Ovary (tissue), 9 donors: ENCODE data around the gene CDC6. TPM values are rescaled to one million over a fixed set of nuclear protein-coding genes. Genes with fewer than 3 reads are reported as not detected.

ENCODE experiments used
- DNase-seq, 5 donors: peaks; one replicate each; pipeline ENCODE4 v3.0.0-alpha.2; 2019 to 2020
- H3K27ac ChIP-seq, 2 donors: fragments of 200-600 bp; one replicate each; pipeline versions ENCODE4 v1.5.1 to v1.8.0; 2019 to 2022
- H3K27me3 ChIP-seq: fragments of 200-600 bp; one replicate; pipeline ENCODE4 v1.8.0; 2022
- H3K36me3 ChIP-seq: fragments of 200-600 bp; sonication (generic); one replicate; pipeline ENCODE4 v1.5.1; 2019
- H3K4me1 ChIP-seq: one replicate; pipeline ENCODE4 v1.8.1; 2013; ENCODE audit warnings: mild to moderate bottlenecking, moderate library complexity; ENCODE audit not compliant: insufficient read depth
- H3K4me3 ChIP-seq: fragments of 200-600 bp; sonication (generic); one replicate; pipeline ENCODE4 v1.5.1; 2017
- H3K9me3 ChIP-seq, 2 donors: fragments of 200-600 bp in 1 of 2; sonication (generic) in 1 of 2; one replicate each; pipeline versions ENCODE4 v1.5.1 to v1.8.1; 2013 to 2019; ENCODE audit warnings: mild to moderate bottlenecking in 1 of 2, moderate library complexity in 1 of 2
- CTCF ChIP-seq, 3 donors: fragments of 450-650 bp in 2 of 3; fragments of 200-600 bp in 1 of 3; IDR thresholded peaks; one replicate each; pipeline versions ENCODE4 v1.5.1 to v1.8.0; 2016 to 2022; ENCODE audit warnings: antibody characterized with exemption in 3 of 3, mild to moderate bottlenecking in 1 of 3
- EP300 ChIP-seq: sonication (generic); formaldehyde crosslinking; IDR thresholded peaks from one replicate; pipeline ENCODE4 v1.6.1; 2017; ENCODE audit warnings: antibody characterized with exemption
- POLR2A ChIP-seq: fragments of 450-650 bp; IDR thresholded peaks from one replicate; pipeline ENCODE4 v1.6.1; 2017; ENCODE audit warnings: antibody characterized with exemption, mild to moderate bottlenecking, moderate library complexity
- WGBS, 3 donors: extraction: QIAGEN DNeasy Blood & Tissue Kit in 1 of 3; methylation state at CpG; one replicate each; pipeline versions ENCODE4 v1.1.5 to v1.1.7; 2013 to 2017; 5-methylcytosine and 5-hydroxymethylcytosine counted together
- intact Hi-C, 4 donors: fragments of 100-400 bp; cut with DNase I; formaldehyde crosslinking; loops; one replicate each; pipeline versions ENCODE4 v1.11.0 to v1.15.1; 2022 to 2023
- polyA plus RNA-seq, 2 donors: library from polyadenylated mRNA; stranded (reverse); fragments of 200-250 nt in 1 of 2; fragments of 350-450 nt in 1 of 2; fragmentation: Illumina TruSeq in 1 of 2; extraction: RNeasy Lipid Tissue Mini Kit (QIAGEN cat#74804) in 1 of 2; gene quantifications; one replicate each; pipeline ENCODE4 v1.2.3, GENCODE V29; 2013 to 2014
- total RNA-seq, 7 donors: library from RNA; depleted of rRNA in 2 of 7; stranded (reverse); fragments of >200 nt in 2 of 7; fragmentation: NEBNext Ultra II Directional in 3 of 7; extraction: Animal tissue kit (Norgen Biotek cat#: 25700) in 3 of 7; gene quantifications; one replicate each; pipeline versions ENCODE4 v1.1.0 to v1.2.4, GENCODE V29; 2016 to 2023
- donor health status: DM: no; HTN: no; CAD: no; lungs with moderate emphysema.
- donor health status: DM: no; HTN: no; CAD: no.
- donor health status: Bipolar disorder and iron deficiency.
- donor health status: DM: yes; HTN: yes; CAD: no.
- donor health status: DM: no; HTN: no; CAD: no.
- donor health status: DM: yes; HTN: yes; CAD: no.

Gene CDC6
- total and polyA plus RNA-seq, 9 donors = 0.34 to 3.8 (median 0.80) TPM

- Histone ChIP-seq H3K36me3 (no peaks in the 10 kb centered on the region), H3K4me1 (peaks cover 2% of the 10 kb centered on the region), H3K4me3 (no peak overlapping the region), H3K27me3 (no peaks in the 10 kb centered on the region), H3K27ac (no peak overlapping the region), H3K9me3 (no peaks in the 10 kb centered on the region)
- intact Hi-C loops = no loop called here
- WGBS, 3 donors = 85 to 96% (median 94%) methylated on average over 3 of the region's 3 CpGs
- no peak for DNase-seq
- TF ChIP-seq EP300 (no peak), CTCF (IDR thresholded peaks at IDR 0.05) (no peak), POLR2A (no peak)
Measured at GRCh38 chr17:40243761-40244160, 43.9 kb upstream of the CDC6 start.

- Histone ChIP-seq H3K9me3 (no peaks in the 10 kb centered on the region), H3K27me3 (no peaks in the 10 kb centered on the region), H3K36me3 (no peaks in the 10 kb centered on the region), H3K27ac (no peak overlapping the region), H3K4me1 (peaks cover 2% of the 10 kb centered on the region), H3K4me3 (no peak overlapping the region)
- intact Hi-C loops = no loop called here
- TF ChIP-seq POLR2A = no peak
- TF ChIP-seq CTCF (IDR thresholded peaks at IDR 0.05) = no peak
- no peak for TF ChIP-seq EP300
- no peak for DNase-seq
- WGBS, 3 donors = 84 to 87% (median 87%) methylated on average over 4 of the region's 4 CpGs
Measured at GRCh38 chr17:40244255-40244654, 43.4 kb upstream of the CDC6 start.

- Histone ChIP-seq H3K4me3 (no peak overlapping the region), H3K9me3 (no peaks in the 10 kb centered on the region), H3K4me1 (peaks cover 4% of the 10 kb centered on the region), H3K27me3 (no peaks in the 10 kb centered on the region), H3K36me3 (no peaks in the 10 kb centered on the region), H3K27ac (no peak overlapping the region)
- TF ChIP-seq EP300 (no peak), POLR2A (no peak), CTCF (IDR thresholded peaks at IDR 0.05) (no peak)
- 80 to 84% (median 80%) methylated on average over 7 of the region's 7 CpGs for WGBS, 3 donors
- intact Hi-C loops = no loop called here
- peak in 1 of 5 donors; percentile 29 for DNase-seq
Measured at GRCh38 chr17:40247926-40248495, 39.7 kb upstream of the CDC6 start.

GRCh38 chr17:40248507-40248906 is 39.2 kb upstream of the CDC6 start:
- Histone ChIP-seq H3K27ac (no peak overlapping the region), H3K27me3 (no peaks in the 10 kb centered on the region), H3K36me3 (no peaks in the 10 kb centered on the region), H3K4me3 (no peak overlapping the region), H3K9me3 (no peaks in the 10 kb centered on the region), H3K4me1 (peaks cover 4% of the 10 kb centered on the region)
- WGBS, 3 donors = 94 to 98% (median 95%) methylated on average over 1 of the region's 1 CpG
- DNase-seq = no peak
- TF ChIP-seq CTCF (IDR thresholded peaks at IDR 0.05) = no peak
- TF ChIP-seq EP300 = no peak
- intact Hi-C loops = no loop called here
